Measurements from ENCODE around the gene ADAM20.
A peak's percentile ranks its signal among the peaks of the same experiment; 100 is the strongest.

The ADAM20 gene

DNA sequence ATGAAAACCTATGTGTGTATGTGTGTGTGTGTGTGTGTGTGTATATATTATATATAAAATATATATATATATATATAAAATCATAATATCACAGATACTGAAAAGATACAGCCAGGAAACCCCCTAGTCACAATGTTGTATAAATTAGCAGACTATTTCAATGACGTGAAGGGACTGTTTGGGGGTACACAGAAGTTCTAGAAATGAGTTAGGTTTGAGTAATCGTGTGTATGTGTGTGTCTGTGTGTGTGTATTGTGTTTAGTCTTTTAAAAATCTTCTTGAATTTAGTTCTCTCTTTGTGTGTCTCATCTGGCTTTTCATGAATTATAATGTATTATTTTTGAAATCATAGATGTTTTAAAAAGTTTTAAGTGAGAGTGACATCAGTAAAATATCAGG lies 61.0 kb downstream of the ADAM20 start:
- TF ChIP-seq, protein P1, sequence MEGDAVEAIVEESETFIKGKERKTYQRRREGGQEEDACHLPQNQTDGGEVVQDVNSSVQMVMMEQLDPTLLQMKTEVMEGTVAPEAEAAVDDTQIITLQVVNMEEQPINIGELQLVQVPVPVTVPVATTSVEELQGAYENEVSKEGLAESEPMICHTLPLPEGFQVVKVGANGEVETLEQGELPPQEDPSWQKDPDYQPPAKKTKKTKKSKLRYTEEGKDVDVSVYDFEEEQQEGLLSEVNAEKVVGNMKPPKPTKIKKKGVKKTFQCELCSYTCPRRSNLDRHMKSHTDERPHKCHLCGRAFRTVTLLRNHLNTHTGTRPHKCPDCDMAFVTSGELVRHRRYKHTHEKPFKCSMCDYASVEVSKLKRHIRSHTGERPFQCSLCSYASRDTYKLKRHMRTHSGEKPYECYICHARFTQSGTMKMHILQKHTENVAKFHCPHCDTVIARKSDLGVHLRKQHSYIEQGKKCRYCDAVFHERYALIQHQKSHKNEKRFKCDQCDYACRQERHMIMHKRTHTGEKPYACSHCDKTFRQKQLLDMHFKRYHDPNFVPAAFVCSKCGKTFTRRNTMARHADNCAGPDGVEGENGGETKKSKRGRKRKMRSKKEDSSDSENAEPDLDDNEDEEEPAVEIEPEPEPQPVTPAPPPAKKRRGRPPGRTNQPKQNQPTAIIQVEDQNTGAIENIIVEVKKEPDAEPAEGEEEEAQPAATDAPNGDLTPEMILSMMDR (IDR thresholded peaks at IDR 0.05; ENCODE audit: extremely low read depth, insufficient read depth, missing control alignments): no peak
- DNase-seq (ENCODE audit: low spot score): peak; percentile 48
- in situ Hi-C loops (cut with MboI; ENCODE audit: low pct_unique_long_range_greater_than_20kb, low sequenced_read_pairs, unreplicated experiment): no loop called here

Data from GM13977 (cell line).